ENCODE measurements around the gene TPRG1L.

TPRG1L gene

DNA sequence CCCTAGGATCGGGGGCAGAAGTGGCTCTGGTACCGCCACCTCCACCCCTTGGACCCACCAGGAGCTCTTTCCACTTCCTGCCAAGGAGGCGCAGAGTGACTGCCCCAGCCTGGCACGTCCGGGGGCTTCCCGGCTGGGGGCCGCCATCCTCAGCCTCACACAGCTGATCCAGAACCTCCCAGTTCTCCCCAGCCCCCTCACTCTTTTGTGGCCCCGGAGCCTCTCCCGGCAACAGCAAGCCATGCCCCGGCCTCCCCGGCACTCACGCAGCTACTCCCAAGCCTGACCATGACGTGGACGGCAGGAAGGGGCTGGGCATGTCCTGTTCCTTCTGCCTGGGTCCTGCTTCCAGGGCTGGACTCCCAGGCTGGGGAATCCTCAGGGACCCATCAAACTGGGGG is 44.6 kb downstream of the TPRG1L start:
- Histone ChIP-seq H3K9me3 (ENCODE audit: control insufficient read depth, insufficient read depth, low read length) (no peaks in the 10 kb centered on the region), H3K9ac (ENCODE audit: low read depth, low read length) (no peak overlapping the region), H3K27me3 (ENCODE audit: control insufficient read depth, insufficient read depth, low read length) (0 out of 2 replicates have a peak, but pooled peaks cover 12% of the 10 kb centered on the region), H3K27ac (ENCODE audit: low read depth, low read length) (no peak overlapping the region), H3K36me3 (ENCODE audit: control insufficient read depth, insufficient read depth, low read length) (no peaks in the 10 kb centered on the region), H3K4me1 (ENCODE audit: control insufficient read depth, insufficient read depth, low read length) (peaks cover 9% of the 10 kb centered on the region), H3K4me3 (ENCODE audit: low read depth, low read length) (no peak overlapping the region)

- Histone ChIP-seq H3K4me3 (ENCODE audit: low read depth, low read length) (no peak overlapping the region), H3K9ac (ENCODE audit: low read depth, low read length) (no peak overlapping the region), H3K4me1 (ENCODE audit: control insufficient read depth, insufficient read depth, low read length) (peaks cover 13% of the 10 kb centered on the region), H3K27me3 (ENCODE audit: control insufficient read depth, insufficient read depth, low read length) (0 out of 2 replicates have a peak, but pooled peaks cover 12% of the 10 kb centered on the region), H3K27ac (ENCODE audit: low read depth, low read length) (no peak overlapping the region), H3K36me3 (ENCODE audit: control insufficient read depth, insufficient read depth, low read length) (no peaks in the 10 kb centered on the region), H3K9me3 (ENCODE audit: control insufficient read depth, insufficient read depth, low read length) (no peaks in the 10 kb centered on the region)
Measured at GRCh38 chr1:3669971-3670431, 45.2 kb downstream of the TPRG1L start.

DNA sequence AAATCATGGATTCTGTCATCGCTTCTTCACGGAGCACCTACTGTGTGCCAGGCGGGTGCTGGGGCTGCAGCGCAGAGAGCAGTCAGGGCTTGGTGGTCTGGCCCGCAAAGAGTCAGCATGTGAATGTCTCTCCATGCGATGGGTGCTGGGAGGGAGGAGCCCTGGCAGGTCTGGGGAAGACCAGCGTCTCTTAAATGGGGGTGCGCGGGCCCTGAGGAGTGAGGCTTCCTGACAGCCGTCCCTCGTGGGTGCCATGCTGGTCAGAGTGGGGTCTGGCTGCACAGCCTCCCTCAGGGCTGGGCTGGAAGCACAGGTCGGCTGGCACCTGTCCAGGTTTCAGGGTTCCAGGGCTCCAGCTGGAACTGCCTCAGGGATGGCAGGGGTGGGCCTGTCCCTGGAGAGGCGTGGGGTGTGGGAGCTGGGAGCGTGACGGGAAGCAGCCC is 46.0 kb downstream of the TPRG1L start:
- Histone ChIP-seq H3K27ac (ENCODE audit: low read depth, low read length) (no peak overlapping the region), H3K36me3 (ENCODE audit: control insufficient read depth, insufficient read depth, low read length) (no peaks in the 10 kb centered on the region), H3K4me1 (ENCODE audit: control insufficient read depth, insufficient read depth, low read length) (peaks cover 16% of the 10 kb centered on the region)

DNA sequence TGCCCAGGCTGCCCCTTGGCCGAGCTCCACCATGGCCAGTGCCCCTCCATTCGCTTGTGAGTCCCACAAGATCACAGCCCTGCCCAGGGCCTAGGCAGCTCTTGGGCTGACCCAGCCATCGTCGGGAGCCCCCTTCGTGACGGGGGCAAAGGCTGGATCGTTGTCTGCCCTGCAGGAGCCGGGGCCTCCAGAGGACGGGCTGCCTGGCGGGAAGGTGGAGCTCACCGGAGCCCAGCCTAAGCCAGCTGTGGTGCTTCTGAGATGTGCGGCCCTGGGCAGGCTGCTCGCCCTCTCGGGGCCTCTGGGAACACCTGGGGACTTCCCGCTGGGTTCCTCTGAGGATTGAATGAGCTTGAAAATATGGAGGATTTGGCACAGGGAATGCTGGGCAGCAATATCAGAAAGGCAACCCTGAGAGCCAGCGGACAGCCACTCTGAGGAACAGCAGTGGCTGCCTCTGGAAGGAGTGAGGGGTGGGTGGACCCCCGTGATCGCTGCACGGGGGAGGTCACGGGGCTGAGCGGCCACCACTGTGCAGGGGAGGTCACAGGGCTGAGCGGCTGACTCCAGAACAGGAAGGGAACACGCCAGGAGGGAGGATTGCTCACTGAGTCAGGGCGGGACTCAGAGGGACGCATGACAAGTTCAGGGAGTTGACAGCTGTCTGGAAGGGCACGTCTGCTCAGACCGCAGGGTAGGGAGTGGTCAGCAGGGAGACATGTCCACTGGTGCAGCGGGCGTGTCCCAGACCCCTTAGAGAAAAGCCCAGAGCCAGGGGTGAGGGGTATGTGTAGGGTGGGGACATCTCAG is 46.8 kb downstream of the TPRG1L start:
- Histone ChIP-seq H3K9me3 (ENCODE audit: control insufficient read depth, insufficient read depth, low read length) (no peaks in the 10 kb centered on the region), H3K27me3 (ENCODE audit: control insufficient read depth, insufficient read depth, low read length) (0 out of 2 replicates have a peak, but pooled peaks cover 12% of the 10 kb centered on the region), H3K36me3 (ENCODE audit: control insufficient read depth, insufficient read depth, low read length) (no peaks in the 10 kb centered on the region), H3K4me3 (ENCODE audit: low read depth, low read length) (no peak overlapping the region), H3K27ac (ENCODE audit: low read depth, low read length) (no peak overlapping the region), H3K4me1 (ENCODE audit: control insufficient read depth, insufficient read depth, low read length) (peaks cover 16% of the 10 kb centered on the region), H3K9ac (ENCODE audit: low read depth, low read length) (no peak overlapping the region)

More for the DNA sequence above, 46.0 kb downstream of the TPRG1L start:
- H3K9ac ChIP-seq (ENCODE audit: low read depth, low read length): no peak overlapping the region
- no peak overlapping the region for H3K4me3 ChIP-seq (ENCODE audit: low read depth, low read length)
- H3K27me3 ChIP-seq (ENCODE audit: control insufficient read depth, insufficient read depth, low read length): 0 out of 2 replicates have a peak, but pooled peaks cover 12% of the 10 kb centered on the region
- no peaks in the 10 kb centered on the region for H3K9me3 ChIP-seq (ENCODE audit: control insufficient read depth, insufficient read depth, low read length)

GRCh38 chr1:3672231-3672970 is 47.6 kb downstream of the TPRG1L start:
- Histone ChIP-seq H3K27me3 (ENCODE audit: control insufficient read depth, insufficient read depth, low read length) (0 out of 2 replicates have a peak, but pooled peaks cover 12% of the 10 kb centered on the region), H3K9me3 (ENCODE audit: control insufficient read depth, insufficient read depth, low read length) (no peaks in the 10 kb centered on the region), H3K36me3 (ENCODE audit: control insufficient read depth, insufficient read depth, low read length) (no peaks in the 10 kb centered on the region), H3K27ac (ENCODE audit: low read depth, low read length) (no peak overlapping the region), H3K4me1 (ENCODE audit: control insufficient read depth, insufficient read depth, low read length) (peaks cover 16% of the 10 kb centered on the region), H3K4me3 (ENCODE audit: low read depth, low read length) (no peak overlapping the region), H3K9ac (ENCODE audit: low read depth, low read length) (no peak overlapping the region)

GRCh38 chr1:3672971-3673361 is 48.2 kb downstream of the TPRG1L start:
- Histone ChIP-seq H3K9ac (ENCODE audit: low read depth, low read length) (no peak overlapping the region), H3K4me3 (ENCODE audit: low read depth, low read length) (no peak overlapping the region)

DNA sequence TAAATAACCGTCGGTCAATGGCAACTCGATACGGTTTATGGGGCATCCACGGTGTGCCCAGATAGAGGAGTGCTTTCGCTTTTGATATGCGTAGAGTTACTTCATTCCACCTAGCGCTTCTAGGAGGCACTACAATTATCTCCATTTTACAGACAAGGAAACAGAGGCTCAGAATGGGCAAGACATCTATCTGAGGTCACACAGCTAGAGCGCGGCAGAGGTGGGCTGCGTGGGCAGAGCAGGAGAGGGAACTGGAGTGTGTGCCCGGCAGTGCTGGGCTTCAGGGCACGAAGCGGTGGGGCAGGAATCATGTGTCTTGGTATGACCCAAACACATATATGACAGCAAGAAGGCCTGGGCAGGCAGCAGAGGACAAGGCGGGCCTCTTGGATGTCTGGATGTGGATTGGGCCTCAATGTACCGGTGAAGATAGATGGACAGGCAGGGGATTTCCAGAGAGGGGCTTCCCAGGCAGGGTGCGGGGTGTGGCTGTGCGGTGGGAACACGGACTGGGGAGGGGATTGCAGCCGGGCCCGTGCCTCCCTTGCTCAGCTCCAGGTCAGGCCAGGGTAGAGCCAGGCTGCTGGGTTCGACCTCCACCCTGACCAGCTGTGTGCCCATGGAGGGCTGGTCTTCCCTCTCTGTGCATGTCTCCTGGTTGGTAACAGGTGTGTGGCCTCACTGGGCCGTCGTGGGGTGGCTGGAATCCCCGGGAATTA is 48.7 kb downstream of the TPRG1L start:
- Histone ChIP-seq H3K9ac (ENCODE audit: low read depth, low read length) (no peak overlapping the region), H3K27ac (ENCODE audit: low read depth, low read length) (no peak overlapping the region), H3K36me3 (ENCODE audit: control insufficient read depth, insufficient read depth, low read length) (no peaks in the 10 kb centered on the region), H3K9me3 (ENCODE audit: control insufficient read depth, insufficient read depth, low read length) (no peaks in the 10 kb centered on the region), H3K4me3 (ENCODE audit: low read depth, low read length) (no peak overlapping the region), H3K4me1 (ENCODE audit: control insufficient read depth, insufficient read depth, low read length) (peaks cover 21% of the 10 kb centered on the region), H3K27me3 (ENCODE audit: control insufficient read depth, insufficient read depth, low read length) (0 out of 2 replicates have a peak, but pooled peaks cover 12% of the 10 kb centered on the region)

More at GRCh38 chr1:3672971-3673361, 48.2 kb downstream of the TPRG1L start:
- Histone ChIP-seq H3K36me3 (ENCODE audit: control insufficient read depth, insufficient read depth, low read length) (no peaks in the 10 kb centered on the region), H3K9me3 (ENCODE audit: control insufficient read depth, insufficient read depth, low read length) (no peaks in the 10 kb centered on the region), H3K4me1 (ENCODE audit: control insufficient read depth, insufficient read depth, low read length) (peaks cover 16% of the 10 kb centered on the region), H3K27me3 (ENCODE audit: control insufficient read depth, insufficient read depth, low read length) (0 out of 2 replicates have a peak, but pooled peaks cover 12% of the 10 kb centered on the region), H3K27ac (ENCODE audit: low read depth, low read length) (no peak overlapping the region)

GRCh38 chr1:3674100-3675094 is 49.6 kb downstream of the TPRG1L start:
- H3K9ac ChIP-seq (ENCODE audit: low read depth, low read length): no peak overlapping the region; the same call in 1 of the 2 replicates

GRCh38 chr1:3675436-3675835 is 50.6 kb downstream of the TPRG1L start:
- H3K27me3 ChIP-seq (ENCODE audit: control insufficient read depth, insufficient read depth, low read length): 0 out of 2 replicates have a peak, but pooled peaks cover 6% of the 10 kb centered on the region
- no peak overlapping the region for H3K27ac ChIP-seq (ENCODE audit: low read depth, low read length)
- H3K9ac ChIP-seq (ENCODE audit: low read depth, low read length): no peak overlapping the region
- no peak overlapping the region; the same call in 1 of the 2 replicates for H3K4me3 ChIP-seq (ENCODE audit: low read depth, low read length)
- H3K4me1 ChIP-seq (ENCODE audit: control insufficient read depth, insufficient read depth, low read length): peaks cover 23% of the 10 kb centered on the region
- H3K36me3 ChIP-seq (ENCODE audit: control insufficient read depth, insufficient read depth, low read length): no peaks in the 10 kb centered on the region
- no peaks in the 10 kb centered on the region for H3K9me3 ChIP-seq (ENCODE audit: control insufficient read depth, insufficient read depth, low read length)

More at GRCh38 chr1:3674100-3675094, 49.6 kb downstream of the TPRG1L start:
- Histone ChIP-seq H3K4me1 (ENCODE audit: control insufficient read depth, insufficient read depth, low read length) (peaks cover 23% of the 10 kb centered on the region), H3K27me3 (ENCODE audit: control insufficient read depth, insufficient read depth, low read length) (0 out of 2 replicates have a peak, but pooled peaks cover 12% of the 10 kb centered on the region), H3K4me3 (ENCODE audit: low read depth, low read length) (no peak overlapping the region), H3K9me3 (ENCODE audit: control insufficient read depth, insufficient read depth, low read length) (no peaks in the 10 kb centered on the region), H3K27ac (ENCODE audit: low read depth, low read length) (peak overlapping the region; percentile 10), H3K36me3 (ENCODE audit: control insufficient read depth, insufficient read depth, low read length) (no peaks in the 10 kb centered on the region)
